Neuronal stem cell (in vitro differentiated cells): ENCODE data around the gene TMEM135.

Experiments
- DNase-seq: peaks from one replicate; pipeline ENCODE4 v3.0.0-alpha.2; 2013; ENCODE audit warnings: low spot score
- H2AFZ ChIP-seq: one replicate; pipeline ENCODE4 v1.6.1; 2013; ENCODE audit warnings: mild to moderate bottlenecking, low read length, inconsistent platforms
- H2AK5ac ChIP-seq: 2 replicates; pipeline ENCODE4 v1.6.1; 2013; ENCODE audit warnings: low read depth, mild to moderate bottlenecking, inconsistent platforms, low read length, moderate library complexity, mixed read lengths
- H2BK120ac ChIP-seq: 2 replicates; pipeline ENCODE4 v1.6.1; 2013; ENCODE audit warnings: low read depth, mild to moderate bottlenecking, inconsistent platforms, low read length, moderate library complexity, mixed read lengths
- H2BK12ac ChIP-seq: one replicate; pipeline ENCODE4 v1.6.1; 2013; ENCODE audit warnings: low read length, inconsistent platforms
- H2BK15ac ChIP-seq: 2 replicates; pipeline ENCODE4 v1.6.1; 2013; ENCODE audit warnings: mild to moderate bottlenecking, low read length, inconsistent platforms, mixed read lengths
- H2BK5ac ChIP-seq: one replicate; pipeline ENCODE4 v1.6.1; 2013; ENCODE audit warnings: inconsistent platforms, mild to moderate bottlenecking, low read length, moderate library complexity
- H3K14ac ChIP-seq: one replicate; pipeline ENCODE4 v1.6.1; 2013; ENCODE audit warnings: low read length, inconsistent platforms
- H3K18ac ChIP-seq: 2 replicates; pipeline ENCODE4 v1.6.1; 2013; ENCODE audit warnings: low read length, inconsistent platforms
- H3K23ac ChIP-seq: 2 replicates; pipeline ENCODE4 v1.6.1; 2013; ENCODE audit warnings: low read depth, mild to moderate bottlenecking, mixed read lengths, low read length, inconsistent platforms; ENCODE audit not compliant: poor library complexity
- H3K27ac ChIP-seq: replicated peaks from 3 replicates; pipeline ENCODE4 v1.5.1; 2013; ENCODE audit warnings: low read length, inconsistent platforms
- H3K27me3 ChIP-seq, 3 experiments: 2 replicates each; pipeline ENCODE4 v1.6.1; 2013; ENCODE audit warnings: low read length in 3 of 3, mild to moderate bottlenecking in 2 of 3, inconsistent platforms in 1 of 3, low read depth in 1 of 3, mixed read lengths in 1 of 3, moderate library complexity in 1 of 3; ENCODE audit not compliant: control insufficient read depth in 3 of 3, insufficient read depth in 3 of 3
- H3K36me3 ChIP-seq, 2 donors: replicated peaks in 1 of 2; 2 replicates each; pipeline ENCODE4 v1.6.1; 2013; ENCODE audit warnings: low read length in 2 of 2; ENCODE audit not compliant: control insufficient read depth in 2 of 2, insufficient read depth in 2 of 2
- H3K4ac ChIP-seq: 2 replicates; pipeline ENCODE4 v1.6.1; 2013; ENCODE audit warnings: inconsistent platforms, mild to moderate bottlenecking, low read length, moderate library complexity
- H3K4me1 ChIP-seq, 2 donors: 1 replicate in 1 of 2; 2 replicates in 1 of 2; pipeline ENCODE4 v1.6.1; 2013; ENCODE audit warnings: low read length in 2 of 2, low read depth in 1 of 2; ENCODE audit not compliant: control insufficient read depth in 2 of 2, insufficient read depth in 1 of 2
- H3K4me2 ChIP-seq: one replicate; pipeline ENCODE4 v1.6.1; 2013; ENCODE audit warnings: mild to moderate bottlenecking, low read length, inconsistent platforms; ENCODE audit not compliant: insufficient read depth, poor library complexity, severe bottlenecking
- H3K4me3 ChIP-seq, 2 donors: 2 replicates each; pipeline ENCODE4 v1.5.1; 2013; ENCODE audit warnings: low read length in 2 of 2, mild to moderate bottlenecking in 2 of 2, inconsistent platforms in 1 of 2, moderate library complexity in 1 of 2
- H3K79me1 ChIP-seq: one replicate; pipeline ENCODE4 v1.6.1; 2013; ENCODE audit warnings: low read depth, mild to moderate bottlenecking, inconsistent platforms, low read length, moderate library complexity
- H3K9ac ChIP-seq: one replicate; pipeline ENCODE4 v1.6.1; 2013; ENCODE audit warnings: mild to moderate bottlenecking, low read depth, low read length, inconsistent platforms; ENCODE audit not compliant: poor library complexity
- H3K9me3 ChIP-seq, 2 donors: replicated peaks in 1 of 2; 2 replicates each; pipeline versions ENCODE3 to v1.6.1; 2013; ENCODE audit warnings: low read length in 2 of 2, mild to moderate bottlenecking in 2 of 2, inconsistent platforms in 1 of 2, low read depth in 1 of 2, mixed read lengths in 1 of 2, moderate library complexity in 1 of 2; ENCODE audit not compliant: control insufficient read depth in 2 of 2, insufficient read depth in 1 of 2
- H4K8ac ChIP-seq: one replicate; pipeline ENCODE4 v1.6.1; 2013; ENCODE audit warnings: low read depth, mild to moderate bottlenecking, inconsistent platforms, low read length, moderate library complexity
- H4K91ac ChIP-seq: one replicate; pipeline ENCODE4 v1.6.1; 2013; ENCODE audit warnings: low read length, low read depth, mild to moderate bottlenecking, inconsistent platforms; ENCODE audit not compliant: poor library complexity
- WGBS, 2 donors: extraction: QIAGEN DNeasy Blood & Tissue Kit; methylation state at CpG; one replicate each; pipeline ENCODE4 v1.1.7; 2013; ENCODE audit warnings: missing lambda C conversion rate in 2 of 2, mixed read lengths in 1 of 2; ENCODE audit not compliant: insufficient read length in 2 of 2, insufficient replicate concordance in 1 of 2; ENCODE audit errors: extremely low coverage in 2 of 2; 5-methylcytosine and 5-hydroxymethylcytosine counted together

Gene TMEM135

GRCh38 chr11:87339416-87339815 lies 301.7 kb downstream of the TMEM135 start:
- H3K4me3 ChIP-seq = no peak overlapping the region
- H3K14ac ChIP-seq = no peak overlapping the region
- H2AK5ac ChIP-seq = no peak overlapping the region
- H3K9me3 ChIP-seq = peaks cover 3 to 8% of the 10 kb centered on the region in 2 donors
- DNase-seq = no peak
- H2BK120ac ChIP-seq = no peak overlapping the region
- no peak overlapping the region for H3K9ac ChIP-seq
- H4K91ac ChIP-seq = no peak overlapping the region
- no peak overlapping the region for H3K4ac ChIP-seq
- H3K79me1 ChIP-seq = no peaks in the 10 kb centered on the region
- no CpG with 5 or more reads among the region's 5 CpGs for WGBS, 2 donors
- H3K18ac ChIP-seq = no peak overlapping the region
- H3K23ac ChIP-seq = no peak overlapping the region
- no peaks in the 10 kb centered on the region for H3K36me3 ChIP-seq
- no peak overlapping the region for H4K8ac ChIP-seq
- no peak overlapping the region for H2BK5ac ChIP-seq
- H3K27me3 ChIP-seq = no peaks in the 10 kb centered on the region
- no peak overlapping the region for H2AFZ ChIP-seq
- no peak overlapping the region for H3K4me2 ChIP-seq
- H3K27ac ChIP-seq = no peak overlapping the region
- no peak overlapping the region for H2BK12ac ChIP-seq
- H3K4me1 ChIP-seq = no peaks in the 10 kb centered on the region
- no peak overlapping the region for H2BK15ac ChIP-seq

- H3K4ac ChIP-seq = no peak overlapping the region
- no peaks in the 10 kb centered on the region for H3K79me1 ChIP-seq
- H3K4me3 ChIP-seq = no peak overlapping the region
- no peak overlapping the region for H2AFZ ChIP-seq
- H2BK15ac ChIP-seq = no peak overlapping the region
- no peaks in the 10 kb centered on the region for H3K36me3 ChIP-seq
- no peak overlapping the region for H2BK120ac ChIP-seq
- no peak overlapping the region for H3K14ac ChIP-seq
- H3K4me2 ChIP-seq = no peak overlapping the region
- H4K91ac ChIP-seq = no peak overlapping the region
- no peak overlapping the region for H3K27ac ChIP-seq
- H2AK5ac ChIP-seq = no peak overlapping the region
- H3K27me3 ChIP-seq = peaks cover 0 to 13% (median 0%) of the 10 kb centered on the region in 3 experiments
- DNase-seq = no peak
- H3K9ac ChIP-seq = no peak overlapping the region
- H2BK12ac ChIP-seq = no peak overlapping the region
- no CpG with 5 or more reads among the region's 2 CpGs for WGBS, 2 donors
- H4K8ac ChIP-seq = no peak overlapping the region
- H3K9me3 ChIP-seq = no peaks in the 10 kb centered on the region
- no peak overlapping the region for H3K23ac ChIP-seq
- peaks cover 0 to 3% of the 10 kb centered on the region in 2 donors for H3K4me1 ChIP-seq
- H2BK5ac ChIP-seq = no peak overlapping the region
- H3K18ac ChIP-seq = no peak overlapping the region
These were observed 309.7 kb downstream of the TMEM135 start for GRCh38 chr11:87347441-87347840.

- H3K23ac ChIP-seq = no peak overlapping the region
- no peak overlapping the region for H4K8ac ChIP-seq
- no peak overlapping the region for H2BK12ac ChIP-seq
- H3K27me3 ChIP-seq = peaks cover 0 to 13% (median 0%) of the 10 kb centered on the region in 3 experiments
- H2AFZ ChIP-seq = no peak overlapping the region
- no peaks in the 10 kb centered on the region for H3K36me3 ChIP-seq
- no peaks in the 10 kb centered on the region for H3K9me3 ChIP-seq
- no peak overlapping the region for H2BK120ac ChIP-seq
- no peak overlapping the region for H2AK5ac ChIP-seq
- peaks cover 0 to 3% of the 10 kb centered on the region in 2 donors for H3K4me1 ChIP-seq
- H3K14ac ChIP-seq = no peak overlapping the region
- no peak overlapping the region for H3K4me2 ChIP-seq
- H3K4ac ChIP-seq = no peak overlapping the region
- no peak overlapping the region for H3K27ac ChIP-seq
- no peak overlapping the region for H3K9ac ChIP-seq
- no peak overlapping the region for H3K4me3 ChIP-seq
- no peak overlapping the region for H4K91ac ChIP-seq
- no peak overlapping the region for H2BK15ac ChIP-seq
- no peak overlapping the region for H2BK5ac ChIP-seq
- H3K18ac ChIP-seq = no peak overlapping the region
- no peaks in the 10 kb centered on the region for H3K79me1 ChIP-seq
- DNase-seq = no peak
These were observed 310.1 kb downstream of the TMEM135 start for GRCh38 chr11:87347854-87348253.

- H2AFZ ChIP-seq = no peak overlapping the region
- WGBS, 2 donors = no CpG with 5 or more reads among the region's 2 CpGs
These were observed 313.9 kb downstream of the TMEM135 start for GRCh38 chr11:87351676-87352075.

More at GRCh38 chr11:87351676-87352075, 313.9 kb downstream of the TMEM135 start:
- no peak overlapping the region for H3K18ac ChIP-seq
- H2BK12ac ChIP-seq = no peak overlapping the region
- H3K27ac ChIP-seq = no peak overlapping the region
- no peak overlapping the region for H4K91ac ChIP-seq
- no peak overlapping the region for H2BK120ac ChIP-seq
- H3K9me3 ChIP-seq = no peaks in the 10 kb centered on the region
- peaks cover 0 to 35% (median 0%) of the 10 kb centered on the region in 3 experiments for H3K27me3 ChIP-seq
- no peak overlapping the region for H2BK5ac ChIP-seq
- DNase-seq = no peak
- no peak overlapping the region for H3K4me2 ChIP-seq
- no peak overlapping the region for H2AK5ac ChIP-seq
- peaks cover 0 to 3% of the 10 kb centered on the region in 2 donors for H3K4me1 ChIP-seq
- H3K4me3 ChIP-seq = no peak overlapping the region
- H3K14ac ChIP-seq = no peak overlapping the region
- no peaks in the 10 kb centered on the region for H3K36me3 ChIP-seq
- no peak overlapping the region for H4K8ac ChIP-seq
- no peak overlapping the region for H3K23ac ChIP-seq
- H3K79me1 ChIP-seq = no peaks in the 10 kb centered on the region
- H2BK15ac ChIP-seq = no peak overlapping the region
- no peak overlapping the region for H3K9ac ChIP-seq
- no peak overlapping the region for H3K4ac ChIP-seq
